ENCODE data around the gene TBC1D22A. TPM values are rescaled to one million over a fixed set of nuclear protein-coding genes. Genes with fewer than 3 reads are reported as not detected.

TBC1D22A gene
- polyA plus RNA-seq, 1 donor (not counting 4 experiments of a cell fraction or from before 2014, with no cell fraction given): 20.9 TPM

DNA sequence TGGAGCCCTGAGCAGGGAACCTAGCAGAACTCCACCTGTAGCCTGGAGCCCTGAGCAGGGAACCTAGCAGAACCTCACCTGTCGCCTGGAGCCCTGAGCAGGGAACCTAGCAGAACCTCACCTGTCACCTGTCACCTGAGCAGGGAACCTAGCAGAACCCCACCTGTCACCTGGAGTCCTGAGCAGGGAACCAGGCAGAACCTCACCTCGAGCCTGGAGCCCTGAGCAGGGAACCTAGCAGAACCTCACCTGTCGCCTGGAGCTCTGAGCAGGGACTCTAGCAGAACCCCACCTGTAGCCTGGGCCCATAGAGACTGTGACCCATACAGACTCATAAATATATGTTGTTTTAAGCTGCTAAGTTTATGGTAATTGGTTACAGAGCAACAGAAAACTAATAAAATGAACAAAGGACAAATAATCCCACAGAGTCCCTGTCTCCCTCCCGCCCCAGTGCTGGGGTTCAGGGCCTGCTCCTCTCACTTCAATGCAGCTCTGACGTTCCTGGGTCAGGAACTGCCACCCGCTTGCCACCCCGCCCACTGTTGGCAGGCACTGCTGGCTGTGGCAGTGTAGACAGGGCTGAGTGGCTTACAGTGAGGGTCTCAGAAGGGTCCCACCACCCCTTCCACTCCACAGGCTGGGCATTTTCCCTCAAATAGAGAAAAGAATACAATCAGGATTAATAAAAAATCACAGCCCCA lies 259.1 kb downstream of the TBC1D22A start:
- dilution Hi-C loops (cut with MboI; ENCODE audit: extremely low pct_ligation_motif_present, low sequenced_read_pairs): no loop called here
- no peaks in the 10 kb centered on the region for H3K27me3 ChIP-seq (ENCODE audit: control insufficient read depth, extremely low read depth, insufficient read depth, low read length)
- H3K4me1 ChIP-seq (ENCODE audit: control insufficient read depth, extremely low read depth, insufficient read depth, low read length): peaks cover 5% of the 10 kb centered on the region
- H3K9me1 ChIP-seq (ENCODE audit: control insufficient read depth, extremely low read depth, insufficient read depth, low read length): no peaks in the 10 kb centered on the region
- no peaks in the 10 kb centered on the region for H3K79me2 ChIP-seq (ENCODE audit: control insufficient read depth, insufficient read depth, low read length)
- DNase-seq (ENCODE audit: low read depth, low spot score) (no peak), FAIRE-seq (no peak)
- no peak overlapping the region for H3K4me3 ChIP-seq (ENCODE audit: control insufficient read depth in 2 of 3, extremely low read depth in 1 of 3, insufficient read depth in 2 of 3, low read depth in 1 of 3, low read length in 3 of 3)
- no peak overlapping the region for H3K27ac ChIP-seq (ENCODE audit: control insufficient read depth, insufficient read depth, low read length)
- H2AFZ ChIP-seq (ENCODE audit: control insufficient read depth, low read length): no peak overlapping the region
- H3K9me3 ChIP-seq (ENCODE audit: control insufficient read depth, low read depth, low read length): no peaks in the 10 kb centered on the region
- peaks cover 0 to 4% of the 10 kb centered on the region in 2 experiments for H3K36me3 ChIP-seq (ENCODE audit: control insufficient read depth in 2 of 2, extremely low read depth in 1 of 2, insufficient read depth in 2 of 2, low read length in 2 of 2)
- H3K9ac ChIP-seq (ENCODE audit: control insufficient read depth, extremely low read depth, insufficient read depth, low read length): no peak overlapping the region
- H3K4me2 ChIP-seq (ENCODE audit: control insufficient read depth, extremely low read depth, insufficient read depth, low read depth, low read length): no peak overlapping the region
- TF ChIP-seq, protein P1, sequence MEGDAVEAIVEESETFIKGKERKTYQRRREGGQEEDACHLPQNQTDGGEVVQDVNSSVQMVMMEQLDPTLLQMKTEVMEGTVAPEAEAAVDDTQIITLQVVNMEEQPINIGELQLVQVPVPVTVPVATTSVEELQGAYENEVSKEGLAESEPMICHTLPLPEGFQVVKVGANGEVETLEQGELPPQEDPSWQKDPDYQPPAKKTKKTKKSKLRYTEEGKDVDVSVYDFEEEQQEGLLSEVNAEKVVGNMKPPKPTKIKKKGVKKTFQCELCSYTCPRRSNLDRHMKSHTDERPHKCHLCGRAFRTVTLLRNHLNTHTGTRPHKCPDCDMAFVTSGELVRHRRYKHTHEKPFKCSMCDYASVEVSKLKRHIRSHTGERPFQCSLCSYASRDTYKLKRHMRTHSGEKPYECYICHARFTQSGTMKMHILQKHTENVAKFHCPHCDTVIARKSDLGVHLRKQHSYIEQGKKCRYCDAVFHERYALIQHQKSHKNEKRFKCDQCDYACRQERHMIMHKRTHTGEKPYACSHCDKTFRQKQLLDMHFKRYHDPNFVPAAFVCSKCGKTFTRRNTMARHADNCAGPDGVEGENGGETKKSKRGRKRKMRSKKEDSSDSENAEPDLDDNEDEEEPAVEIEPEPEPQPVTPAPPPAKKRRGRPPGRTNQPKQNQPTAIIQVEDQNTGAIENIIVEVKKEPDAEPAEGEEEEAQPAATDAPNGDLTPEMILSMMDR (optimal IDR thresholded peaks at IDR 0.05 in 1 of 3, IDR thresholded peaks at IDR 0.05 in 1 of 3, conservative IDR thresholded peaks at IDR 0.05 in 1 of 3; ENCODE audit: extremely low read depth in 1 of 3, insufficient read depth in 2 of 3, low read length in 3 of 3): no peak
- no peak for TF ChIP-seq EZH2 (IDR thresholded peaks at IDR 0.05; ENCODE audit: low read length)
- no peaks in the 10 kb centered on the region for H4K20me1 ChIP-seq (ENCODE audit: control insufficient read depth, extremely low read depth, insufficient read depth, low read length)

DNA sequence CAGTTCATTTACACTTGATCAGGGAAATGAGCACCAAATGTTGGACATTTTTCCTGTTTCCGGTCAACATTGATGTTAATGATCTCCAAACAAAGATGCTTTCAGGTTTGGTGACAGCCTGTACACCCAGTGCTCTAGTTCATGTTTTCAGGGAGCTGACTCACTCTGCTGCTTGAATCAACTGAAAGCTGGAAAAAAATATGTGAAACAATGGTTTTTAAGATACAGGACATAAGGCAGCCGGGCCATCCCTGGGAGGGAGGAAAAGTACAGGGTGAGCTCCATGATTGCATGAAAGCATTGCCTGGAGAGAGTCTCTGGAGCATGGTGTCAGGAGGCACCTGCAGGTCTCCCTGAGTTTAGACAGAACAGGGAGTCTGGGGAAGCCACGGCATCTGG lies 259.6 kb downstream of the TBC1D22A start:
- Histone ChIP-seq H3K4me1 (ENCODE audit: control insufficient read depth, extremely low read depth, insufficient read depth, low read length) (peaks cover 5% of the 10 kb centered on the region), H3K9ac (ENCODE audit: control insufficient read depth, extremely low read depth, insufficient read depth, low read length) (no peak overlapping the region), H3K79me2 (ENCODE audit: control insufficient read depth, insufficient read depth, low read length) (no peaks in the 10 kb centered on the region), H3K9me3 (ENCODE audit: control insufficient read depth, low read depth, low read length) (no peaks in the 10 kb centered on the region), H2AFZ (ENCODE audit: control insufficient read depth, low read length) (no peak overlapping the region), H3K9me1 (ENCODE audit: control insufficient read depth, extremely low read depth, insufficient read depth, low read length) (no peaks in the 10 kb centered on the region), H4K20me1 (ENCODE audit: control insufficient read depth, extremely low read depth, insufficient read depth, low read length) (no peaks in the 10 kb centered on the region), H3K4me2 (ENCODE audit: control insufficient read depth, extremely low read depth, insufficient read depth, low read depth, low read length) (no peak overlapping the region), H3K27me3 (ENCODE audit: control insufficient read depth, extremely low read depth, insufficient read depth, low read length) (no peaks in the 10 kb centered on the region), H3K27ac (ENCODE audit: control insufficient read depth, insufficient read depth, low read length) (no peak overlapping the region), H3K36me3 (ENCODE audit: control insufficient read depth in 2 of 2, extremely low read depth in 1 of 2, insufficient read depth in 2 of 2, low read length in 2 of 2) (peaks cover 0 to 4% of the 10 kb centered on the region in 2 experiments), H3K4me3 (ENCODE audit: control insufficient read depth in 2 of 3, extremely low read depth in 1 of 3, insufficient read depth in 2 of 3, low read depth in 1 of 3, low read length in 3 of 3) (no peak overlapping the region)
- dilution Hi-C loops (cut with MboI; ENCODE audit: extremely low pct_ligation_motif_present, low sequenced_read_pairs): no loop called here
- FAIRE-seq (no peak), DNase-seq (ENCODE audit: low read depth, low spot score) (no peak)
- TF ChIP-seq, protein P1 (optimal IDR thresholded peaks at IDR 0.05 in 1 of 3, IDR thresholded peaks at IDR 0.05 in 1 of 3, conservative IDR thresholded peaks at IDR 0.05 in 1 of 3; ENCODE audit: extremely low read depth in 1 of 3, insufficient read depth in 2 of 3, low read length in 3 of 3): no peak
- no peak for TF ChIP-seq EZH2 (IDR thresholded peaks at IDR 0.05; ENCODE audit: low read length)

Data from keratinocyte (primary cell).